Left cardiac atrium (tissue), 4 donors: ENCODE data around the gene PLA2G10. TPM values are rescaled to one million over a fixed set of nuclear protein-coding genes. Genes with fewer than 3 reads are reported as not detected.
"Not testable (repeated sequence)": the region's sequence is repeated elsewhere in the genome, so short reads cannot be mapped to it uniquely, and the experiment has no call there.

Experiments used
- ATAC-seq, 2 donors: fragments of 200-7000 bp; cut with Tn5 transposase; one replicate each; pipeline ENCODE4 v1.9.1; 2020; ENCODE audit warnings: mild to moderate bottlenecking in 2 of 2, moderate library complexity in 2 of 2
- DNase-seq: peaks from one replicate; pipeline ENCODE4 v3.0.0-alpha.2; 2020
- intact Hi-C, 2 donors: fragments of 100-400 bp; cut with DNase I; formaldehyde crosslinking; loops; one replicate each; pipeline versions ENCODE4 v1.14.1 to v1.15.1; 2022 to 2023
- long read RNA-seq: library from polyadenylated mRNA; unstranded; transcript quantifications from one replicate; pipeline ENCODE4 v2.0.0, GENCODE V29; 2021
- total RNA-seq, 2 donors: library from RNA; stranded (reverse); fragmentation: NEBNext Ultra II Directional; extraction: Animal tissue kit (Norgen Biotek cat#: 25700); gene quantifications; one replicate each; pipeline ENCODE4 v1.2.1, GENCODE V29; 2021
- donor health status: DM: no; HTN: yes; CAD: no.
- donor health status: DM: no; HTN: yes; CAD: no; lungs with severe emphysema.
- donor health status: DM: yes; HTN: yes; CAD: no.
- donor health status: Dilated cardiomyopathy.

PLA2G10 gene, protein sequence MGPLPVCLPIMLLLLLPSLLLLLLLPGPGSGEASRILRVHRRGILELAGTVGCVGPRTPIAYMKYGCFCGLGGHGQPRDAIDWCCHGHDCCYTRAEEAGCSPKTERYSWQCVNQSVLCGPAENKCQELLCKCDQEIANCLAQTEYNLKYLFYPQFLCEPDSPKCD
- not detected for total RNA-seq
- long read RNA-seq = 0 reads

DNA sequence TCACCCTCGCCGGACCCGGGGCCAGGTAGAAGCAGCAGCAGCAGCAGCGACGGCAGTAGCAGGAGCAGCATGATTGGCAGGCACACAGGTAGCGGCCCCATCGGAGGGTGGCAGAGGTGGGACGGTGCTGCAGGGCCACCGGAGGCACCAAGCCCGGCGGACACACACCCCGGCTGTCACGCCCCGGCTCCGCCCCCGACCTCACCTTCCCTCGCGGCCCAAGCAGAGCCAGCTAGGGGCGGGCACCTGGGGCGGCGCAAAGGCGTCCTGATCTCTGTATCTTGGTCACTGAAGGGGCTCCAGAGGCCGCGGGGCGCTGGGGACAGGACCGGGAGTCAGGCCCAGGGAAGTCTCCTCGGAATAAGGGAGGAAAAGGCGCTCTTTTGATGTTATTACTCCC, at the start of gene PLA2G10:
TSS of gene PLA2G10 (minus strand) at position 180 of the 400 bp plus-strand sequence. CDS start at position 101, 79 bp downstream.
- intact Hi-C loops, ATAC-seq, DNase-seq: not testable (repeated sequence)

DNA sequence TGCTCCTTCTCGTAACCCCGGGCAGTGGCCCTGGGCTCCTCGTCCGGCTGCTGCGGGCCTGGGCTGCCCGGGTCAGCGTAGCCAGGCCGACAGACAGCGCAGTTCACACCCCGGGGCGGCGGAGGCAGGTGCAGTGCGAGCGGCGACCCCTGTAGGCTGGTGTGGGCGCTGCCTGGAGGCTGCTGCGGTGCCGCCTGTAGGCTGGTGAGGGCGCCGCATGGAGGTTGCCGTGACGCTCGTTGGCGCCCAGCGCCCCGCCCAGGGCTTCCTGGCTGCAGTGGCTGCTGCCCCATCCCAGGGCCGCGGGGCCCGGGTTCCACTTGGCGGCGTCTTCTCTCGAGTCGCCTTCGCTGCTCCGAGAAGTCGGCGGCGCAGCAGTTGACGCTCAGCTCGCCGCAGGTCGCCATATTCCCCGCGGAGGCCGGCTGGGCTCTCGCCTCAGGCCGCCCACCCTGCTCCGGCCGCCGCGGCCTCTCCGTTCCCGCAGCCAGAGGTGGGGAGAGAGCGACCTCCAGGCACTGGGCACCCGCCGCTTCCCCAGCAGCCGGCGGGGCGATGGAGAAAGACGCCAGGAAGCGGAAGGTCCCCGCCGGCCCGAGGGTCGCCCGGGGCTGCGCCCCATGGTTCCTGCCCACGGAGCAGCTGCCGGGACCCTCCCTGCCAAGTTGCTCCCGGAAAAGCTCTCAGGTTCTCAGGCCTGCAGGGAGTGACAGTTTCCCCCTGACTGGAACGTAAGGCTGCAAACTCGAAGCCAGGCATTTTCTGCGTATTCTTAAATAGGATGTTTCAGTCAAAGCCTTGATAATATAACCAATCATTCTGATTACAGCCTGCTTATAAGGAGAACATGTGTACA, 48.4 kb upstream of the PLA2G10 start, which contains the start of gene NPIPA2:
TSS of gene NPIPA2 (plus strand) at position 261 of the 856 bp plus-strand sequence. CDS start 5,533 bp downstream, outside the sequence.
- DNase-seq, intact Hi-C loops: not testable (repeated sequence)
- peak; percentile 99 for ATAC-seq

DNA sequence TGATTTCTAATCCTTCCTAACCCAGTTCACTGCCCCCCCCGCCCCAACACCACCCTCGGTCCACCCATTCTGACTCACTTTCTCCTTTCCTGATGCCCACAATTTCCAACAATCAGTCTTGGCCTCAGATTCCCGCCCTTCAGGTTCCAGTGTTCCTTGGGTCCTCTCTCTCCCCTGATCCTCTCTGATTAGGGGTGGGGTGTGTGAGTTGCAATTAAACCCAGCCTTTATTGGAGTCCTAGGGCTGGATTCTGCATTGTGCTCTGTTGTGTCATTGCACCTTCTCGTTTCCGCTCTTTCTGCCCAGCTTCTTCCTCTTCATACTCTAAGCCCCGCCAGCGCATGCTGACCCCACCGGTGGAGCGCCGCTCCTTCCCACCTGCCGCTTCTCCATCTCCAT, 47.7 kb upstream of the PLA2G10 start:
- intact Hi-C loops, DNase-seq, ATAC-seq: not testable (repeated sequence)

DNA sequence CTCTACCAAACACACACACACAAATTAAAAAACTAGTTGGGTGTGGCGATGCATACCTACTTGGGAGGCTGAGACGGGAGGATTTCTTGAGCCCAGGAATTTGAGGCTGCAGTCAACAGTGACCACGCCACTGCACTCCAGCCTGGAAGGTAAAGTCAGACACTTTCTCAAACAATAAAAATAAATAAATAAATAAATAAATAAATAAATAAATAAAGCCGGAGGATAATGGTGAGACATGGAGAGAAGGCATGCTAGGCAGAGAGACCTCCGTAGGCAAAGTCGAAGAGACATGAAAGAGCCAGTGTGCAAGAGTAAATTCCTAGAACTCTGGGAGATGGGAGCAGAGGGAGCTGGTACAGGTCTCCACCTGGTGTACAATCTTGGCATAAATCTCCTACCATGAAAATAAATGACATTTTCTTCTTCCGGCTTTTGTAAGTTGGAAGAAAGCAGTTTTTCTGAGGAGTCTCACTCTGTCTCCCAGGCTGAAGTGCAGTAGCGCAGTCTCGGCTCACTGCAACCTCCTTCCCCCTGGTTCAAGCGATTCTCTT, 46.8 kb upstream of the PLA2G10 start:
- intact Hi-C loops, DNase-seq, ATAC-seq: not testable (repeated sequence)

DNA sequence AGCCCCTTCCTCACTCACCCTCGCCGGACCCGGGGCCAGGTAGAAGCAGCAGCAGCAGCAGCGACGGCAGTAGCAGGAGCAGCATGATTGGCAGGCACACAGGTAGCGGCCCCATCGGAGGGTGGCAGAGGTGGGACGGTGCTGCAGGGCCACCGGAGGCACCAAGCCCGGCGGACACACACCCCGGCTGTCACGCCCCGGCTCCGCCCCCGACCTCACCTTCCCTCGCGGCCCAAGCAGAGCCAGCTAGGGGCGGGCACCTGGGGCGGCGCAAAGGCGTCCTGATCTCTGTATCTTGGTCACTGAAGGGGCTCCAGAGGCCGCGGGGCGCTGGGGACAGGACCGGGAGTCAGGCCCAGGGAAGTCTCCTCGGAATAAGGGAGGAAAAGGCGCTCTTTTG, 39.1 kb upstream of the PLA2G10 start:
- ATAC-seq, intact Hi-C loops, DNase-seq: not testable (repeated sequence)

DNA sequence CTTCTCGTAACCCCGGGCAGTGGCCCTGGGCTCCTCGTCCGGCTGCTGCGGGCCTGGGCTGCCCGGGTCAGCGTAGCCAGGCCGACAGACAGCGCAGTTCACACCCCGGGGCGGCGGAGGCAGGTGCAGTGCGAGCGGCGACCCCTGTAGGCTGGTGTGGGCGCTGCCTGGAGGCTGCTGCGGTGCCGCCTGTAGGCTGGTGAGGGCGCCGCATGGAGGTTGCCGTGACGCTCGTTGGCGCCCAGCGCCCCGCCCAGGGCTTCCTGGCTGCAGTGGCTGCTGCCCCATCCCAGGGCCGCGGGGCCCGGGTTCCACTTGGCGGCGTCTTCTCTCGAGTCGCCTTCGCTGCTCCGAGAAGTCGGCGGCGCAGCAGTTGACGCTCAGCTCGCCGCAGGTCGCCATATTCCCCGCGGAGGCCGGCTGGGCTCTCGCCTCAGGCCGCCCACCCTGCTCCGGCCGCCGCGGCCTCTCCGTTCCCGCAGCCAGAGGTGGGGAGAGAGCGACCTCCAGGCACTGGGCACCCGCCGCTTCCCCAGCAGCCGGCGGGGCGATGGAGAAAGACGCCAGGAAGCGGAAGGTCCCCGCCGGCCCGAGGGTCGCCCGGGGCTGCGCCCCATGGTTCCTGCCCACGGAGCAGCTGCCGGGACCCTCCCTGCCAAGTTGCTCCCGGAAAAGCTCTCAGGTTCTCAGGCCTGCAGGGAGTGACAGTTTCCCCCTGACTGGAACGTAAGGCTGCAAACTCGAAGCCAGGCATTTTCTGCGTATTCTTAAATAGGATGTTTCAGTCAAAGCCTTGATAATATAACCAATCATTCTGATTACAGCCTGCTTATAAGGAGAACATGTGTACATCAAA, 9.3 kb upstream of the PLA2G10 start, which contains the start of gene NPIPA3:
TSS of gene NPIPA3 (plus strand) at position 256 of the 856 bp plus-strand sequence. CDS start 5,533 bp downstream, outside the sequence.
- DNase-seq, intact Hi-C loops: not testable (repeated sequence)
- ATAC-seq = peak; percentile 99 to 100

DNA sequence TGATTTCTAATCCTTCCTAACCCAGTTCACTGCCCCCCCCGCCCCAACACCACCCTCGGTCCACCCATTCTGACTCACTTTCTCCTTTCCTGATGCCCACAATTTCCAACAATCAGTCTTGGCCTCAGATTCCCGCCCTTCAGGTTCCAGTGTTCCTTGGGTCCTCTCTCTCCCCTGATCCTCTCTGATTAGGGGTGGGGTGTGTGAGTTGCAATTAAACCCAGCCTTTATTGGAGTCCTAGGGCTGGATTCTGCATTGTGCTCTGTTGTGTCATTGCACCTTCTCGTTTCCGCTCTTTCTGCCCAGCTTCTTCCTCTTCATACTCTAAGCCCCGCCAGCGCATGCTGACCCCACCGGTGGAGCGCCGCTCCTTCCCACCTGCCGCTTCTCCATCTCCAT, 8.6 kb upstream of the PLA2G10 start:
- ATAC-seq, DNase-seq, intact Hi-C loops: not testable (repeated sequence)

DNA sequence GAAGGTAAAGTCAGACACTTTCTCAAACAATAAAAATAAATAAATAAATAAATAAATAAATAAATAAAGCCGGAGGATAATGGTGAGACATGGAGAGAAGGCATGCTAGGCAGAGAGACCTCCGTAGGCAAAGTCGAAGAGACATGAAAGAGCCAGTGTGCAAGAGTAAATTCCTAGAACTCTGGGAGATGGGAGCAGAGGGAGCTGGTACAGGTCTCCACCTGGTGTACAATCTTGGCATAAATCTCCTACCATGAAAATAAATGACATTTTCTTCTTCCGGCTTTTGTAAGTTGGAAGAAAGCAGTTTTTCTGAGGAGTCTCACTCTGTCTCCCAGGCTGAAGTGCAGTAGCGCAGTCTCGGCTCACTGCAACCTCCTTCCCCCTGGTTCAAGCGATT, 7.8 kb upstream of the PLA2G10 start:
- ATAC-seq, DNase-seq, intact Hi-C loops: not testable (repeated sequence)

DNA sequence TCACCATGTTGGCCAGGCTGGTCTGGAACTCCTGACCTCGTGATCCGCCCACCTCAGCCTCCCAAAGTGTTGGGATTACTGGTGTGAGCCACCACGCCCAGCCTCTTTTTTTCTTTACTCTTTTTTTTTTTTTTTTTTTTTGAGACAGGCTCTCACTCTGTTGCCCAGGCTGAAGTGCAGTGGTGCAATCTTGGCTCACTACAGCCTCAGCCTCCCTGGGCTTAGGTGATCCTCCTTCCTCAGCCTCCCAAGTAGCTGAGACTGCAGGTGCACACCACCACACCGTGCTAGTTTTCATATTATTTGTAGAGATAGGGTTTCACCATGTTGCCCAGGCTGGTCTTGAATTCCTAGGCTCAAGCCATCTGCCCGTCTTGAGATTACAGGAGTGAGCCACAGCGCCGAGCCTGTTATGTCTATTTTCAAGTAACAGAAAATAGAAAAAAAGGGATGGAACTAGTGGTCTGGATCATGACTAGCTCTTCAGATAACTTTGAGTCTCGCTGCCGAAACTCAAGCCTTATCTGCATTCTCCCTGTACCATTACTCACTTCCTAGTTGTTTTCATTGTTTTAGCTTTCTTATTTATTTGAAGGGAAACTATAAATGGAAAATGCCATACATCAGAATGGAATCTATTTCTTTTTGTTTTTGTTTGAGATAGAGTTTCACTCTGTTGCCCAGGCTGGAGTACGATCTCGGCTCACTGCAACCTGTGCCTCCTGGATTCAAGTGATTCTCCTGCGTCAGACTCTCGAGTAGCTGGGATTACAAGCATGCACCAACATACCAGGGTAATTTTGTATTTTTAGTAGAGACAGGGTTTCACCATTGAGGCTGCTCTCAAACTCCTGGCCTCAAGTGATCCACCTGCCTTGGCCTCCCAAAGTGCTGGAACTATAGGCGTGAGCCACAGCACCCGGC, 8.0 kb downstream of the PLA2G10 start:
- intact Hi-C loops, ATAC-seq: not testable (repeated sequence)

DNA sequence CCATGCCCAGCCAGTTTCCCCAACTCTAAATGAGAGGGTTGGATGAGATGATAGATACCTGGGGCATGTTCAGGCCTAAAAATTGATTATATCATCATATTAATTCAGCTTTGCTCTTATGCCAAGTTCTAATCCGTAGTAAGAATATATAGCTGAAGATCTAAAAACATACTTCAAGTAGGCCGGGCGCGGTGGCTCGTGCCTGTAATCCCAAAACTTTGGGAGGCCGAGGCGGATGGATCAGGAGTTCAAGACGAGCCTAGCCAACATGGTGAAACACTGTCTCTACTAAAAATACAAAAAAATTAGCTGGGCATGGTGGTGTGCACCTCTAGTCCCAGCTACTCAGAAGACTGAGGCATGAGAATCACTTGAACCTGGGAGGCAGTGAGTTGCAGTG, 12.0 kb downstream of the PLA2G10 start:
- ATAC-seq (no peak), DNase-seq (no peak)
- intact Hi-C loops = no loop called here

More for the DNA sequence above, 8.0 kb downstream of the PLA2G10 start:
- not testable (repeated sequence) for DNase-seq

DNA sequence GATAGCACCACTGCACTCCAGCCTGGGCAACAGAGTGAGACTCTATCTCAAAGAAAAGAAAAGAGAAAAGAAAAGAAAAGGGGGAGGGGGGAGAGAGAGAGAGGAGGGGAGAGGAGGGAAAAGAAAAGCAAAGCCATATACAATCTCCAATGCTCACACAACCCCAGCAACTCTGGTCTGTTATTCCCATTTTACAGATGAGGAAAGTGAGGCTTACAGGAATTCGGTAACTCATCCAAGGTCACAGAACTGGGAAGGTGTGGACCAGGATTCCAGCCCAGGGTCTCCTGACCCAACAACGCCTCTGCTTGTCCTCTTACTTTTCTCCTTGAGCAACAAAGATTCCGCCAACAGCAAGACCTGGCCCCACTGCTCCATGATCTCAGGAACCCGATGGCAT, 13.0 kb downstream of the PLA2G10 start:
- intact Hi-C loops = no loop called here
- ATAC-seq (no peak), DNase-seq (no peak)

DNA sequence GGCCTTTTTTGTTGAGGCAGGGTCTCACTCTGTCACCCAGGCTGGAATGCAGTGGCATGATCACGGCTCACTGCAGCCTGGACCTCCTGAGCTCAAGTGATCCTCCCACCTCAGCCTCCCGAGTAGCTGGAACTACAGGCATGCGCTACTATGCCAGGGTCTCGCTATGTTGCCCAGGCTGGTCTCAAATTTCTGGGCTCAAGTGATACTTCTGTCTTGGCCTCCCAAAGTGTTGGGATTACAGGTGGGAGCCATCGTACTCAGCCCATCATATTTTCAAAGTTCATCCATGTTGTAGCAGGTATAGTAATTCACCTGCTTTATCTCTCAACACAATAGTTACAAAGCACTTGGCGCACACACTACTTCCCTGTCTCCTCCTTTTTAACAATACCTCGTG, 13.7 kb downstream of the PLA2G10 start:
- ATAC-seq, intact Hi-C loops, DNase-seq: not testable (repeated sequence)

DNA sequence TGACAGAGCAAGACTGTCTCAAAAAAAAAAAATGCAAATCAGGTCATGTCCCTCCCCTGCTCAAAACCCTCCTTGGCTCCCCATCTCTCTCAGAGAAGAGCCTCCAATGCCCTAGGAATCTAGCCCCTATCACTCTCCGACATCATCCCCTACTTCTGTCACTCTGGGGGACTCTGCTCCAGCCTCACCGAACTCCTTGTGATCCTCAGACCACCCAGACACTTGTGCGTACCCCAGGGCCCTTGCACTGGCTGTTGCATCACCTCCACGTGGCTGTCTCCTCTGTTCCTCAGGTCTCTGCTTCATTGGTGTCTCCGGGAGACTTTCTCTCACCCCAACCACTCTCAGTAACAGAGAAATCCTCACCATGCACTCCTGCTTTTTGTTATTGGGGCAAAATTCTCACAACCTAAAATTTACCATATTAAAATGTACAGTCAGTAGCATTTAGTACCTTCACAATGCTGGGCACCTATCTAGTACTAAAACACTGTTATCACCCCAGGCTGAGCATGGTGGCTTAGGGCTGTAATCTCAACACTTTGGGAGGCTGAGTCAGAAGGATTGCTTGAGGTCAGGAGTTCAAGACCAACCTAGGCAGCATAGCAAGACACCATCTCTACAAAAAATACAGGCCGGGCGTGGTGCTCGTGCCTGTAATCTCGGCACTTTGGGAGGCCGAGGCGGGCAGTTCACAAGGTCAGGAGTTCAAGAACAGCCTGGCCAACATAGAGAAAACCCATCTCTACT, 15.2 kb downstream of the PLA2G10 start:
- DNase-seq = no peak
- intact Hi-C loops = no loop called here
- ATAC-seq = no peak

DNA sequence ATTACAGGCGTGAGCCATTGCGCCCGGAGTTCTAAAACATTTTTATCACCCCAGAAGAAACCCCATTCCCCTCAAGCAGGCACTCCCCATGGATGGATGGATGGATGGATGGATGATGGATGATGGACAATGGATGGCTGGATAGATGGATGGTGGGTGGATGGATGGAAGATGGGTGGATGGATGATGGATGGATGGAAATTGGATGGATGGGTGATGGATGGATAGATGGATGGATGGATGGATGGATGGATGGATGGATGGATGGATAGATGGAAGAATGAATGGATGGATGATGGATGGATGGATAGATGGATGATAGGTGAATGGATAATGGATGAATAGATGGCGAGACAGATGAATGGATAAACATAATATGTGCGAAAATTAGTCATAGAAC, 16.5 kb downstream of the PLA2G10 start:
- intact Hi-C loops = no loop called here
- ATAC-seq (no peak), DNase-seq (no peak)

DNA sequence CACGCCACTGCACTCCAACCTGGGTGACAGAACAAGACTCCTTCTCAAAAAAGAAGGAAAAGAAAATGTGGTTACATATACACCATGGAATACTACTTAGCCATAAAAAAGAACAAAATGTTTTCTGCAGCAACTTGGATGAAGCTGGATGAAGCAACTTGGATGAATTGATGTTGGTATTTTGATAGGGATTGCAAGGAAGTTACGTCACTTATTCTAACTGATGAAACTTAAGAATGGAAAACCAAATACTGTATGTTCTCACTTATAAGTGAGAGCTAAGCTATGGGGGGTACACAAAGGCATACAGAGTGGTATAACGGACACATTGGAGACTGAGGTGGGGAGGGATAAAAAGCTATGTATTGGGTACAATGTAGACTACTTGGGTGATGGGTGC, 17.5 kb downstream of the PLA2G10 start:
- intact Hi-C loops = no loop called here
- DNase-seq (no peak), ATAC-seq (no peak)

DNA sequence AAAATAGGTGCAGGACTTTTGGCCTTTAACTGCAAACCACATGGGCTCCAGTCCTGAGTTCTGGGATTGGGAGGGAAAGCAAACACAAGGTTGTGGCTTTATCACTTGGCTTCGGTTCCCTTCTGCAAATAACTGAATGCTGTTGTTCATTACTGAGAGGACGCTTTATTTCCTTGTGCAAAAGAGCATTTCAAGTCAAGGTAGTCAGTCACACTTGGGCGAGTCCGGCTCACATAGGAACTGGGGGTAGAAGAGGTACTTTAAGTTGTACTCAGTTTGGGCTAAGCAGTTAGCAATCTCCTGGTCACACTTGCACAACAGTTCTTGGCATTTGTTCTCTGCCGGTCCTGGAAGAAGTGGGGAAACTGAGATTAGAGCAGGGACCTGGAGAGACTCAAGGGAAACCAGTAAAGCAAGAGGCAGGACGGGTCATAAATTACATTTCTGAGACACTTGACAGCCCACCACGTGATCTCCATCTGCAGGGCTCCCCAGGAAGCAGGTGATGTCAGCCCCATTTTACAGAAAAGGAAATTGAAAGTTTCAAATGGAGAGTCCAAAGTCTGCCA, 21.6 kb downstream of the PLA2G10 start:
- DNase-seq (no peak), ATAC-seq (no peak)
- intact Hi-C loops = no loop called here

DNA sequence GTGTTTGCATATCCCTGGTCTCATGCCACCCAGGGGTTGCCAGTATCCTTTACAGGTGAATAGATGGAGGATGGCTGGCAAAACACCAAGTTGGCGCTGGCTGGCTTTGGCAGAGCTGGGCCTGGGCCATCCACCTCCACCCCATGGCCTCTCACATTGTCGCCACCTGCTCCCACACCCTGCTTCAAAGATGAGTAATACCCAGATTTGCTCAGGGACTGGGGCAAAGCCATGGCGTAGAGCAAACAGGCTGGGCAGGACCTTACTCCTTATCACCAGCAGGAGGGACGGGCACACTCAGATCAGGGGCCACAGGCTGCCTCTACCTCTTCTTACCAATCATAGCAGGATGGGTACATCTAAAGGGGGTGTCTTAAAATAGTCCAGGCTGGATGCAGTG, 24.3 kb downstream of the PLA2G10 start:
- DNase-seq = no peak
- intact Hi-C loops = no loop called here
- peak in 1 of 2 donors; percentile 49 for ATAC-seq
